Retinal pigment epithelial cell (primary cell): ENCODE measurements around the gene MANSC1.

ENCODE experiments used
- DNase-seq: peaks from one replicate; pipeline ENCODE4 v3.0.0-alpha.2; 2010; ENCODE audit warnings: low read depth
- H3K4me3 ChIP-seq: 2 replicates; pipeline ENCODE4 v1.5.1; 2011; ENCODE audit warnings: mild to moderate bottlenecking, low read length, control low read depth, moderate library complexity
- TF ChIP-seq, protein P1 (sequence below): conservative IDR thresholded peaks from 2 replicates; pipeline ENCODE4 v1.5.1; 2011; ENCODE audit warnings: low read depth, low read length, control low read depth, inconsistent platforms

Gene MANSC1

GRCh38 chr12:12282202-12282601 is 67.8 kb downstream of the MANSC1 start:
- DNase-seq = no peak
- H3K4me3 ChIP-seq = no peak overlapping the region
- TF ChIP-seq, protein P1, sequence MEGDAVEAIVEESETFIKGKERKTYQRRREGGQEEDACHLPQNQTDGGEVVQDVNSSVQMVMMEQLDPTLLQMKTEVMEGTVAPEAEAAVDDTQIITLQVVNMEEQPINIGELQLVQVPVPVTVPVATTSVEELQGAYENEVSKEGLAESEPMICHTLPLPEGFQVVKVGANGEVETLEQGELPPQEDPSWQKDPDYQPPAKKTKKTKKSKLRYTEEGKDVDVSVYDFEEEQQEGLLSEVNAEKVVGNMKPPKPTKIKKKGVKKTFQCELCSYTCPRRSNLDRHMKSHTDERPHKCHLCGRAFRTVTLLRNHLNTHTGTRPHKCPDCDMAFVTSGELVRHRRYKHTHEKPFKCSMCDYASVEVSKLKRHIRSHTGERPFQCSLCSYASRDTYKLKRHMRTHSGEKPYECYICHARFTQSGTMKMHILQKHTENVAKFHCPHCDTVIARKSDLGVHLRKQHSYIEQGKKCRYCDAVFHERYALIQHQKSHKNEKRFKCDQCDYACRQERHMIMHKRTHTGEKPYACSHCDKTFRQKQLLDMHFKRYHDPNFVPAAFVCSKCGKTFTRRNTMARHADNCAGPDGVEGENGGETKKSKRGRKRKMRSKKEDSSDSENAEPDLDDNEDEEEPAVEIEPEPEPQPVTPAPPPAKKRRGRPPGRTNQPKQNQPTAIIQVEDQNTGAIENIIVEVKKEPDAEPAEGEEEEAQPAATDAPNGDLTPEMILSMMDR = no peak

- TF ChIP-seq, protein P1 = no peak
- no peak for DNase-seq
- H3K4me3 ChIP-seq = no peak overlapping the region
These were observed 68.9 kb downstream of the MANSC1 start for GRCh38 chr12:12281134-12281533.

DNA sequence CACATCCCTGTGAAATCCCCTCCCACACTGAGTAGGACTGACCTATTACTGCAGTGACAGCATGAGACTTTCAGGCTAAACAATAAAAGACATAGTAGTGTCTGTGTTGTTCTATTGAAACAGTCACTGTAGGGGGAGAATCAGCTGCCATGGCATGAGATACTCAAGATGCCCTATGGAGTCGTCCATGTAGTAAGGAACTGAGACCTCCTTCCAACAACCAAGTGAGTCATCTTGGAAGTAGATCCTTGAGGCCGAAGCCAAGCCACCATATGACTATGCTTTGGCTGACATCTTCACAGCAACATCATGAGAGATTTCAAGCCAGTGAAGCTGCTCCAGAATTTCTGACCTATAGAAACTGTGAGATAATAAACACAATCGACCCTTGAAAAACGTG is 71.1 kb downstream of the MANSC1 start:
- TF ChIP-seq, protein P1 = no peak
- no peak overlapping the region for H3K4me3 ChIP-seq
- no peak for DNase-seq
